ENCODE data around the gene PANK3. TPM values are rescaled to one million over a fixed set of nuclear protein-coding genes. Genes with fewer than 3 reads are reported as not detected.
"Not testable (repeated sequence)": the region's sequence is repeated elsewhere in the genome, so short reads cannot be mapped to it uniquely, and the experiment has no call there.

PANK3 gene
- total RNA-seq, 1 experiment from 2014 or later: 117 TPM

GRCh38 chr5:168583742-168584482, 4.7 kb upstream of the PANK3 start:
- no TSS peak for BruUV-seq (replicated peaks)
- H3K27me3 Mint-ChIP-seq (ENCODE audit: insufficient read depth, unreplicated experiment): no peaks in the 10 kb centered on the region
- DNase-seq (ENCODE audit: unreplicated experiment): no peak
- peaks cover 6% of the 10 kb centered on the region for H3K4me1 Mint-ChIP-seq (ENCODE audit: insufficient read depth, unreplicated experiment)
- POLR2A ChIA-PET: interaction anchor here (0.8 to 1.5 kb wide), 4 partner anchors 8 to 62 kb away, joined by 3 to 4 read pairs (median 3); no protein-coding TSS in a partner anchor
- H3K27ac Mint-ChIP-seq (ENCODE audit: low read depth, unreplicated experiment): no peak overlapping the region
- intact Hi-C loops (cut with micrococcal nuclease): no loop called here
- TF ChIP-seq CTCF (IDR thresholded peaks at IDR 0.05; ENCODE audit: unreplicated experiment): no peak
- H3K4me3 Mint-ChIP-seq (ENCODE audit: unreplicated experiment): no peak overlapping the region
- H3K36me3 Mint-ChIP-seq (ENCODE audit: insufficient read depth, unreplicated experiment): no peaks in the 10 kb centered on the region
- CTCF ChIA-PET: interaction anchor here (1.0 kb wide), 1 partner anchor 96 kb away, joined by 5 read pairs; no protein-coding TSS in a partner anchor
- no peaks in the 10 kb centered on the region for H3K9me3 Mint-ChIP-seq (ENCODE audit: unreplicated experiment)

GRCh38 chr5:168580814-168581469, 1.8 kb upstream of the PANK3 start:
- BruUV-seq (replicated peaks); H3K27me3 Mint-ChIP-seq (ENCODE audit: insufficient read depth, unreplicated experiment); H3K4me3 Mint-ChIP-seq (ENCODE audit: unreplicated experiment); DNase-seq (ENCODE audit: unreplicated experiment); H3K36me3 Mint-ChIP-seq (ENCODE audit: insufficient read depth, unreplicated experiment); intact Hi-C loops (cut with micrococcal nuclease); H3K9me3 Mint-ChIP-seq (ENCODE audit: unreplicated experiment): not testable (repeated sequence)
- ChIA-PET POLR2A (interaction anchor here (1.1 to 3.9 kb wide), 11 partner anchors 10 to 87 kb away, joined by 4 to 101 read pairs (median 10); no protein-coding TSS in a partner anchor), CTCF (interaction anchor here (0.7 to 0.8 kb wide), 2 partner anchors 67 to 70 kb away, joined by 4 read pairs; no protein-coding TSS in a partner anchor)
- peak overlapping the region; percentile 96 for H3K27ac Mint-ChIP-seq (ENCODE audit: low read depth, unreplicated experiment)
- peaks cover 17% of the 10 kb centered on the region for H3K4me1 Mint-ChIP-seq (ENCODE audit: insufficient read depth, unreplicated experiment)

- no peak for DNase-seq (ENCODE audit: unreplicated experiment)
- ChIA-PET POLR2A (interaction anchor here (0.6 to 3.9 kb wide), 24 partner anchors 9 to 289 kb away, joined by 3 to 101 read pairs (median 6); partner anchors contain the start of genes RARS1 and WWC1), CTCF (interaction anchor here (0.8 to 1.5 kb wide), 2 partner anchors 68 to 74 kb away, joined by 4 to 5 read pairs; no protein-coding TSS in a partner anchor)
- intact Hi-C loops (cut with micrococcal nuclease): no loop called here
- peaks cover 25% of the 10 kb centered on the region for H3K4me1 Mint-ChIP-seq (ENCODE audit: insufficient read depth, unreplicated experiment)
- no peak for TF ChIP-seq CTCF (IDR thresholded peaks at IDR 0.05; ENCODE audit: unreplicated experiment)
- peak overlapping the region; percentile 96 for H3K27ac Mint-ChIP-seq (ENCODE audit: low read depth, unreplicated experiment)
- H3K4me3 Mint-ChIP-seq (ENCODE audit: unreplicated experiment): peak overlapping the region; percentile 83
- TSS peak; percentile 95 for BruUV-seq (replicated peaks)
- H3K9me3 Mint-ChIP-seq (ENCODE audit: unreplicated experiment): no peaks in the 10 kb centered on the region
- no peaks in the 10 kb centered on the region for H3K27me3 Mint-ChIP-seq (ENCODE audit: insufficient read depth, unreplicated experiment)
- H3K36me3 Mint-ChIP-seq (ENCODE audit: insufficient read depth, unreplicated experiment): no peaks in the 10 kb centered on the region
Observed at GRCh38 chr5:168580227-168580508, 1.0 kb upstream of the PANK3 start.

GRCh38 chr5:168579488-168580226, 489 bp upstream of the PANK3 start:
- H3K4me1 Mint-ChIP-seq (ENCODE audit: insufficient read depth, unreplicated experiment): peaks cover 28% of the 10 kb centered on the region

More at GRCh38 chr5:168579488-168580226, 489 bp upstream of the PANK3 start:
- peak; percentile 100 for DNase-seq (ENCODE audit: unreplicated experiment)
- TF ChIP-seq CTCF (IDR thresholded peaks at IDR 0.05; ENCODE audit: unreplicated experiment): no peak
- no peaks in the 10 kb centered on the region for H3K36me3 Mint-ChIP-seq (ENCODE audit: insufficient read depth, unreplicated experiment)
- intact Hi-C loops (cut with micrococcal nuclease): loop anchor here (1.0 to 10.0 kb wide), 6 partner anchors 68 to 1003 kb away; partner anchors contain the start of genes RARS1, SPDL1 and WWC1
- H3K27ac Mint-ChIP-seq (ENCODE audit: low read depth, unreplicated experiment): peak overlapping the region; percentile 96
- no TSS peak for BruUV-seq (replicated peaks)
- no peaks in the 10 kb centered on the region for H3K9me3 Mint-ChIP-seq (ENCODE audit: unreplicated experiment)
- ChIA-PET POLR2A (interaction anchor here (0.6 to 3.9 kb wide), 27 partner anchors 9 to 289 kb away, joined by 3 to 101 read pairs (median 5); partner anchors contain the start of genes RARS1 and WWC1), CTCF (interaction anchor here (1.5 kb wide), 1 partner anchor 74 kb away, joined by 5 read pairs; no protein-coding TSS in a partner anchor)
- H3K27me3 Mint-ChIP-seq (ENCODE audit: insufficient read depth, unreplicated experiment): no peaks in the 10 kb centered on the region
- peak overlapping the region; percentile 83 for H3K4me3 Mint-ChIP-seq (ENCODE audit: unreplicated experiment)

Data from MCF 10A (cell line).